B cell (primary cell): ENCODE data around the gene SP100. TPM values are rescaled to one million over a fixed set of nuclear protein-coding genes. Genes with fewer than 3 reads are reported as not detected.

Experiments
- ATAC-seq: fragments of 200-7000 bp; cut with Tn5 transposase; one replicate; pipeline ENCODE4 v1.10.0; 2021; ENCODE audit warnings: low read depth, mild to moderate bottlenecking, moderate number of reproducible peaks, moderate library complexity
- CTCF ChIA-PET: fragments of 350-600 bp; sonication (Branson Sonifier 250); formaldehyde crosslinking; loops from one replicate; lab custom pipeline; 2021; ENCODE audit warnings: antibody characterized with exemption, inconsistent platforms; lab: Charles Lee
- POLR2A ChIA-PET: fragments of 350-600 bp; sonication (Branson Sonifier 250); formaldehyde crosslinking; loops from one replicate; lab custom pipeline; 2021; ENCODE audit warnings: antibody characterized with exemption; lab: Charles Lee
- DNase-seq: peaks from one replicate; pipeline ENCODE4 v3.0.0; 2013
- H2AFZ ChIP-seq: 2 replicates; pipeline ENCODE4 v1.6.1; 2012; ENCODE audit warnings: mild to moderate bottlenecking, low read depth, low read length; ENCODE audit not compliant: insufficient read depth, poor library complexity, severe bottlenecking
- H3K27ac ChIP-seq, 2 donors: 1 replicate in 1 of 2; 2 replicates in 1 of 2; pipeline ENCODE4 v1.5.1; 2012 to 2013; ENCODE audit warnings: low read length in 2 of 2, mild to moderate bottlenecking in 2 of 2, moderate library complexity in 1 of 2
- H3K27me3 ChIP-seq, 4 experiments: fragments of 200-600 bp in 1 of 4; sonication (generic) in 1 of 4; replicated peaks in 1 of 4; 1 replicate in 2 of 4; 2 replicates in 2 of 4; pipeline versions ENCODE4 v1.6.1 to v1.7.0; 2013 to 2016; ENCODE audit warnings: low read length in 3 of 4, mild to moderate bottlenecking in 2 of 4, mixed read lengths in 1 of 4, moderate library complexity in 1 of 4; ENCODE audit not compliant: insufficient read depth in 4 of 4, control insufficient read depth in 3 of 4; ENCODE audit errors: control extremely low read depth in 1 of 4
- H3K36me3 ChIP-seq, 2 experiments: replicated peaks in 1 of 2; 1 replicate in 1 of 2; 2 replicates in 1 of 2; pipeline versions ENCODE4 v1.6.1 to v1.7.1; 2013; ENCODE audit warnings: low read length in 1 of 2; ENCODE audit not compliant: insufficient read depth in 2 of 2, control insufficient read depth in 1 of 2; ENCODE audit errors: control extremely low read depth in 1 of 2, extremely low read depth in 1 of 2
- H3K4me1 ChIP-seq, 2 donors: fragments of 200-600 bp in 1 of 2; sonication (generic) in 1 of 2; 1 replicate in 1 of 2; 2 replicates in 1 of 2; pipeline versions ENCODE4 v1.5.1 to v1.6.1; 2013 to 2017; ENCODE audit warnings: low read length in 2 of 2; ENCODE audit not compliant: control insufficient read depth in 2 of 2, insufficient read depth in 2 of 2
- H3K4me2 ChIP-seq: replicated peaks from 2 replicates; pipeline ENCODE3; 2012; ENCODE audit warnings: mild to moderate bottlenecking, low read depth, low read length; ENCODE audit not compliant: poor library complexity, severe bottlenecking
- H3K4me3 ChIP-seq, 5 experiments: fragments of 200-600 bp in 1 of 5; sonication (generic) in 1 of 5; 1 replicate in 3 of 5; 2 replicates in 2 of 5; pipeline versions ENCODE4 v1.5.1 to v1.7.0; 2011 to 2016; ENCODE audit warnings: low read length in 4 of 5, mild to moderate bottlenecking in 4 of 5, low read depth in 2 of 5, control low read depth in 1 of 5, moderate library complexity in 1 of 5; ENCODE audit not compliant: insufficient read depth in 1 of 5; ENCODE audit errors: control extremely low read depth in 1 of 5, extremely low read depth in 1 of 5
- H3K79me2 ChIP-seq: fragments of 200-600 bp; sonication (generic); one replicate; pipeline ENCODE4 v1.6.0; 2016; ENCODE audit warnings: low read length; ENCODE audit not compliant: control insufficient read depth, insufficient read depth
- H3K9ac ChIP-seq: fragments of 200-600 bp; sonication (generic); 2 replicates; pipeline ENCODE4 v1.6.1; 2017; ENCODE audit warnings: mild to moderate bottlenecking, low read length, moderate library complexity
- H3K9me3 ChIP-seq, 3 donors: one replicate each; pipeline versions ENCODE4 v1.6.1 to v1.7.1; 2013; ENCODE audit warnings: low read length in 2 of 3; ENCODE audit not compliant: control insufficient read depth in 2 of 3, insufficient read depth in 1 of 3; ENCODE audit errors: control extremely low read depth in 1 of 3
- H4K20me1 ChIP-seq: 2 replicates; pipeline ENCODE4 v1.6.0; 2012; ENCODE audit warnings: mild to moderate bottlenecking, low read length; ENCODE audit not compliant: insufficient read depth, control insufficient read depth, poor library complexity, severe bottlenecking
- H3K27ac Mint-ChIP-seq: one replicate; pipeline ENCODE4 v1.8.0; 2021; ENCODE audit warnings: mixed read lengths
- H3K27me3 Mint-ChIP-seq: one replicate; pipeline ENCODE4 v1.8.0; 2021; ENCODE audit warnings: mixed read lengths
- H3K4me1 Mint-ChIP-seq: one replicate; pipeline ENCODE4 v1.8.0; 2021; ENCODE audit warnings: mixed read lengths
- H3K4me3 Mint-ChIP-seq: one replicate; pipeline ENCODE4 v1.8.0; 2021; ENCODE audit warnings: mixed read lengths
- H3K9me3 Mint-ChIP-seq: one replicate; pipeline ENCODE4 v1.8.0; 2022; ENCODE audit warnings: mixed read lengths; ENCODE audit not compliant: insufficient read depth
- CTCF ChIP-seq: fragments of 200-600 bp; IDR thresholded peaks from one replicate; pipeline ENCODE4 v1.8.0; 2022; ENCODE audit warnings: antibody characterized with exemption, mild to moderate bottlenecking
- EZH2 ChIP-seq: IDR thresholded peaks from 2 replicates; pipeline ENCODE4 v1.6.1; 2012; ENCODE audit warnings: borderline replicate concordance, low read depth, mild to moderate bottlenecking, moderate library complexity, low read length; ENCODE audit not compliant: insufficient read depth, poor library complexity, severe bottlenecking
- WGBS: methylation state at CpG from one replicate; pipeline ENCODE4 v1.1.5; 2013; ENCODE audit warnings: missing lambda C conversion rate; ENCODE audit not compliant: insufficient coverage; 5-methylcytosine and 5-hydroxymethylcytosine counted together
- intact Hi-C: fragments of 100-400 bp; cut with micrococcal nuclease; formaldehyde crosslinking; loops from one replicate; pipeline ENCODE4 v1.10.0; 2022
- polyA plus RNA-seq: library from polyadenylated mRNA; depleted of rRNA; stranded (reverse); fragments of >200 nt; gene quantifications from 2 replicates; pipeline ENCODE4 v1.2.3, GENCODE V29; 2012
- total RNA-seq, 2 donors: library from RNA; stranded (reverse); fragments of 120-200 nt in 1 of 2; gene quantifications; 1 replicate in 1 of 2; 2 replicates in 1 of 2; pipeline versions ENCODE4 v1.2.3 to v1.2.4, GENCODE V29; 2013 to 2022

The SP100 gene
- total and polyA plus RNA-seq, 2 donors (not counting 1 experiment from before 2014, with no cell fraction given) = 209 to 554 TPM

- H3K4me3 Mint-ChIP-seq = peak overlapping the region; percentile 52
- H2AFZ ChIP-seq = no peak overlapping the region
- ATAC-seq (peak; percentile 86), DNase-seq (peak; percentile 81)
- ChIA-PET CTCF (interaction anchor here (0.7 kb wide), 1 partner anchor 1145 kb away, joined by 4 read pairs; no protein-coding TSS in a partner anchor), POLR2A (interaction anchor here (0.6 to 0.7 kb wide), 3 partner anchors 46 to 331 kb away, joined by 3 to 6 read pairs (median 5); no protein-coding TSS in a partner anchor)
- H3K4me1 Mint-ChIP-seq = peaks cover 25% of the 10 kb centered on the region
- H3K9me3 Mint-ChIP-seq = peaks cover under 1% of the 10 kb centered on the region
- peaks cover 2% of the 10 kb centered on the region for H3K79me2 ChIP-seq
- no peaks in the 10 kb centered on the region for H4K20me1 ChIP-seq
- H3K4me3 ChIP-seq = peak overlapping the region in 3 of 5 experiments; percentile 19 to 48 (median 34)
- H3K4me1 ChIP-seq = peaks cover 14 to 23% of the 10 kb centered on the region in 2 donors
- no peaks in the 10 kb centered on the region for H3K27me3 Mint-ChIP-seq
- peak overlapping the region; percentile 55 for H3K9ac ChIP-seq
- intact Hi-C loops = loop anchor here (1.0 to 5.0 kb wide), 2 partner anchors 24 to 37 kb away; no protein-coding TSS in a partner anchor
- WGBS = 61% methylated on average over 4 of the region's 11 CpGs
- peak overlapping the region; percentile 65 for H3K4me2 ChIP-seq
- H3K27me3 ChIP-seq = no peaks in the 10 kb centered on the region
- H3K27ac ChIP-seq = peak overlapping the region; percentile 63 to 65
- peak overlapping the region; percentile 57 for H3K27ac Mint-ChIP-seq
- TF ChIP-seq CTCF (no peak), EZH2 (no peak)
- H3K36me3 ChIP-seq = no peaks in the 10 kb centered on the region
- peaks cover 1 to 14% (median 10%) of the 10 kb centered on the region in 3 donors for H3K9me3 ChIP-seq
These were observed 149.1 kb downstream of the SP100 start for GRCh38 chr2:230564805-230565779.
